Activated CD4-positive, alpha-beta T cell treated with anti-CD3 and anti-CD28 coated beads, Interleukin-2, amount 50 U/mL, for 16 hours (primary cell): ENCODE data around the gene RND3.

Source experiments
- DNase-seq: peaks from one replicate; pipeline ENCODE4 v3.0.0-alpha.2; 2020

RND3 gene

GRCh38 chr2:150474326-150475074, 13.0 kb downstream of the RND3 start:
- no peak for DNase-seq

DNA sequence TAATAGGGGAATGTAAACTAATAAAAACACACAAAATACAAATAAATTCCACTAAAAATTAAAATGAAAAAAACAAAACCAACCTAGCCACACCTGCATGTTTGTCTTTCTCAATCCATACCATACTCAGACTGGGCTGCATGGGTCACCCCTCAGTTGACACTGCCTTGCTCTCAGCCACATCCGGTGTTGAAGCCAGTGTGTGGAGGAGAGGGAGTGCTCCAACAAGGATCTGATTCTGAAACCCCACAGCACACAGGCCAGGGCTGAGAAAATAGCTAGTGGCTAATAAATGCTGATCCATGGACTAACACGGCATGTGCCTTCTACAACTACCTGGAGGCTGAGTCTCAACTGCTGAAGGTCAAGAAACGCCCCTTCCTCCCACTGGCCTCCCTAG, 13.7 kb downstream of the RND3 start:
- no peak for DNase-seq

- no peak for DNase-seq
Measured at GRCh38 chr2:150472511-150472899, 15.0 kb downstream of the RND3 start.

DNA sequence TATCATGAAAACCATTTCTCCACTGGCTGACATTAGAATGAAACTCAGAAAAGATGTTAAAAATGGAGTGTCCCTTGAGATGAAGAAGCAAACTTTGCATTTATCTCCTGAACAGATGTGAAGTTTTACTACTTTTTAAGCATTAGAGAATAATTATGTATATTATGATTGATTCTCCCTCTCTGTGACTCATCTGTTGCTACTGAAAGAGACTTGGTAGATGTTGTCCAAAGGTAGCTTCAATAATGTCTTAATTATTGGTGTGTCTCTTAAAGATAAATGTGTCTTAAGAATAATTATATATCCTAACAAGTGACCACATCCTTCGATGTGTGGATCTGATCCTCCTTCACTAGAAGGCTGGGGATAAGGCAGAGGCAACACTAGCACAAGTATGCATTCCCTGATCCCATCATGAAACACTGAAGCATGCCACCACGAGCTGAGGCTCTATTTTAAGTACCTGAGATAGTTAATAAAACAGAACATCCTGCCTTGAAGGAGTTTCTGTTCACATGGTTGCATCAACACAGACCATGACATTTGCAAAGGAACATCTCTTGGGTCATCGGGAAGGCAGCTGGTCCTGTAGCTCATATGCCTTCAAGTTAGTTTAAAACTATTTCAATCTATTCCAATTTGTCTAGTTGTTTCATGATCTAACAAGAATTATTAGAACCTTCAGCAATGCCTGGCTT, 15.5 kb downstream of the RND3 start:
- DNase-seq = no peak

DNA sequence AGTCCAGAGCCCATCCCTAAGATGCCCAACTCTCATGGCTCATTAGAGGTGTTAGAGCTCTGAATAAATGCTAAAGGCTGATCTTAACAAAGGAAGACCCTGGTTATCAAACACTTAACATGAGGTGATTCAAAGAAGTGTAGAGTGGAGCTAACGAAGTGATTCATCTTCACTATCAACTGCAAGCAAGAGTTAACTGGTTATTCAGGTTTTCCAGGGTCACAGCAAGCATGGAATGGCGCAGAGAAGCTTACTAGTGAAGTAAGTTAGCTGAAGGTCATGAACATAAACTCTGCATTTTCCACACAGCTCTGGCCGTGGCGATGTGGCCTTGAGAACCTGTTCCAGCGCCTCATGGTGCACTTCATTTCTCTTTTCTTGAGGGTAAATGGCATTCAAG, 17.0 kb downstream of the RND3 start:
- no peak for DNase-seq

- no peak for DNase-seq
Measured at GRCh38 chr2:150469706-150470274, 17.7 kb downstream of the RND3 start.

DNA sequence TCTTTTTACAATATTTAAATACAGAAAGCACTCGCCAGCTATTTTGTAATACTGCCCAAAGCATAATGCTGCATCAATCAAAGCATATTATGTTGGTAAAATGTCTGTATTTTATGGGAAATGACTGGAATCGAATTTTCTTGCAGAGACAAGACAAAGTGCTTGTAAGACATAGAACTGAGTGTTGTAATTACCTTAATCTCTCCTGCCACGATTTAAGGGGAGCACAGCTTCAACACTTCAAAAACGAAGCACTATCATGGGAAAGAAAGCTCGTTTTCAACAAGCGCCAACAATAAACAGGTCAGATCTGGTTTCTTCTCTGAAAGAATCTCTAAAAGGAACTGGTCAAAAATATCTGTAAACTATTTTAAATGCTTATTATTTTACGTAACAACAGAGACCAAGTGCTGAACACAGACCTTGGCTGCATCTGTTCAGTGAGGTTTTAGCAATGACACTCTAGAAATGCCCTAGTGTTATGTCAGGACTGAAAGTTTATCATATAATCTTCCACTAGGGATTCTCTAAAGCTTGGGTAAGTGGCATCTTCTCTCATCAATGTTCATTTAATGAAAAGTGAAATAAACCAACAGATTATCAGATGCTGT, 19.0 kb downstream of the RND3 start:
- no peak for DNase-seq

- no peak for DNase-seq
Measured at GRCh38 chr2:150467621-150467963, 19.9 kb downstream of the RND3 start.

GRCh38 chr2:150466741-150467620, 20.5 kb downstream of the RND3 start:
- no peak for DNase-seq

- no peak for DNase-seq
Measured at GRCh38 chr2:150465703-150466569, 21.5 kb downstream of the RND3 start.

DNA sequence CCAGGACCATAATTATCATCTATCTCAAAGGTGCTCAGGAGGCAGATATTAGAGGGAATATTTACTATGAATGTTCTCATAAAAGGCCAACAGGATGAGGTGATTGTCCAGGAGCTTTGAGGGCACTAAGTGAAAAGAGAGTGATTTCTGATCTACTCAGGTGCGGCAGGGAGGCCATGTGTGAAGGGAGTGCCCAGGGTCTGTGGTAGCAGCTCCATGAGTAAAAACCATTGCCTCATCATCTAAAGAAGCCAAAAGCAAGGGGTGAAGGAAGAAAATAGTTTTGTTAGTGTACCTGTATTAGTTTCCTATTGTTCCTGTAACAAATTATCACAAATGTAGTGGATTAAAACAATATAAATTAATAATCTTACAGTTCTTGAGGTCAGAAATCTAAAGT, 22.5 kb downstream of the RND3 start:
- DNase-seq = no peak

GRCh38 chr2:150464270-150464669, 23.2 kb downstream of the RND3 start:
- no peak for DNase-seq

DNA sequence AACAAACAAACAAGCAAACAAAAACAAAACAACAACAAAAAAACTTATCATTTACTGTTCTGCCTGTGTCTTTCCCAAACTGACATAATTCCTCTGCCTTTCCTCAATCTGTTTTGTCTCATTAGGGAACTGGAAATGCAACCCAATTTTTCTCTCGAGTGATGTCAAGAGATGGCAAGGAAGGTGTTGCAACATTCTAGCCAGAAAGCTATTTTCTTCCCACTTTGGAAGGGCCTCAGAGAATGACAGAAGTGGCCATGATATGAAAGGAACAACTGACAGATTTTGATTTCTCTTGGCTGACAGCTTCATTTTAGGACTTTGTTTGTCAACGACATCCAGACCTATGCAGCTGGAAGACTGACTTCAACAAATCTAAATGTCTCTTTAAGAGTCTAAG, 24.7 kb downstream of the RND3 start:
- DNase-seq = no peak

GRCh38 chr2:150459281-150459680, 28.2 kb downstream of the RND3 start:
- no peak for DNase-seq

DNA sequence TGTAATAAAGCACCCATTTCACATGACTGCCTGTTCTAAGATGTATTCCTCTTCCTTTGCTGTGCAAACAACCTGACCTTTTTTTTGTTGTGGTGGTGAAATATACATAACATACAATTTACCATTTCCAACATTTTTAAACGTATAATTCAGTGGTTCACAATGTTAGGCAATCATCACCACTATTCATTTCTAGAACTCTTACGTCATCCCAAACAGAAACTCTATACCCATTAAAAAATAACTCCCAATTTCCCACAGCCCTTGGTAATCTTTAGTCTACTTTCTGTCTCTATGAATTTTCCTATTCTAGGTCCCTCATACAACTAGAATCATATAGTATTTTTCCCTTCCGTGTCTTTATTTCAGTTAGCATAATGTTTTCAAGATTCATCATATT, 36.7 kb downstream of the RND3 start:
- no peak for DNase-seq

GRCh38 chr2:150449856-150450255, 37.6 kb downstream of the RND3 start:
- DNase-seq = no peak

GRCh38 chr2:150445398-150445797, 42.1 kb downstream of the RND3 start:
- DNase-seq = no peak

- no peak for DNase-seq
Measured at GRCh38 chr2:150442484-150442883, 45.0 kb downstream of the RND3 start.

DNA sequence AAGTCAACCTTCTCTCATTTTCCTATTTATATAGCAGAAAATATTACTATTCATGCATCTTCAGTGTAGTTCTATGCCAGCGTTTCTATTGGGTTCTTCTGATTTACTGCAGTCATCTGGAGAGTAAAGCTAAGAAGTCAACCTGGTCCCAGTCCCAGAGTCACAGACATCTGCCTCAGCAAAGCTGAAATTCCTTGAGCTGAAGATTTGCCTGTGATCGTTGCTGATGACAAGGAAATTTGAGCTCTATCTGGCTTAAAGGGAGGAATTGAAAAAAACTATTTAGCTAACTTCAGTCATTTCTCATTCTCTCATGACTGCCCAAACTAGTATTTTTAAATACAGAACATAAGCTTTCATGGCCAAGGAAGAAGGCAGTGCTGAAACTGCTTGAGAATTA, 45.7 kb downstream of the RND3 start:
- no peak for DNase-seq

GRCh38 chr2:150441226-150441625, 46.2 kb downstream of the RND3 start:
- no peak for DNase-seq

DNA sequence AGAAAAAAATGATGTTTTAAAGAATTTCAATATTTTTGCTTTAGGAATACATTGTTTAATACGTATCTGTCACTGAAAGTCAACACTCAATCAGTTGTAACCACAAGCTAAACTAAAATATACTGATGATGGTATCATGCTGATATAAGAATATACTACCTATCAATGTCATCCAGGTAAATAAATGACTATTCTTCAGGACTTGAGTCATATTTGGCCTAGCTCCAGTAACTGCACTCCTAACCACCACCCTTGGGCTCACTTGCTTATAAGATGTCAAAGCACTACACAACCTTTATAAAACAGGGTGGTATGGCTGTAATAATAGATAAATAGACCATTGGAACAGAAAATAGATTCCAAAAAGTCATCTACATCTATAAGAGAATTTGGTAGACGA, 48.8 kb downstream of the RND3 start:
- no peak for DNase-seq

DNA sequence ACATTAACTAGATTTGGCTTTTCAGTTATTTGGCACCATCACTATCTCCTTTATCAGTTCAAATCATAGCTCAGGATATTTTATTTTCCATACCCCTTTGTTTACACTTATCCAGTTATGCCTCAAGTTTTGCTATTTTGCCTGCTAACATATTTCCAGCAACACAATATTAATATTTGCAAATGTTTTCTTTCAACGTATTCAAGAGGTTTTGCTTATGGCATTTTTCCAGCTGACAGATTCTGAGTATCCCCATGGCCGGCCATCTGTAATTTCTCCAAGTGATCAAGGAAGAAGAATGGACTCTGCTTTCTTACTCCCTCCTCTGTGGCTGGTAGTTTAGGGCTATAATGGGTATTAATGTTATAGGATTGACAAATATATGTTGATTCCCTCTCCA, 49.4 kb downstream of the RND3 start:
- no peak for DNase-seq
